ENCODE measurements around the gene MAPK8IP2.

DNA sequence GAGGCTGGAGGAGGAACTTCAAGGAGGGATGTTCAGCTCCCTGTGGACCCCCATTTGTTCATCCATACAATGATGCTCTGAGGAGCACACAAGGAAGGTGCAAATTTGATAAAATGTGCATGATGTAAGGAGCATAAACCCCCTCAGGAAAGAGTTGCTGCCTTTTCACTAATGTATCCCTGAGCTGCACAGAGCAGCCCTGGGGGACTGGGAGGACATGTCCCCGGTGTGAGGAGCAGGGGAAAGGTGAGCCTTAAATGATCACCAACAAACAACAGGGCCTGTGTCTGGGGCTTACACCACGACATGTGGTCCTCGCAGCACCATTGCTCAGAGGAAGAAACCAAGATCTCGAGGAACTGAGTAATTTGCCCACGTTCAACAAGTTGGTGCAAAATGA lies 3.5 kb upstream of the MAPK8IP2 start:
- TF ChIP-seq, protein P1, sequence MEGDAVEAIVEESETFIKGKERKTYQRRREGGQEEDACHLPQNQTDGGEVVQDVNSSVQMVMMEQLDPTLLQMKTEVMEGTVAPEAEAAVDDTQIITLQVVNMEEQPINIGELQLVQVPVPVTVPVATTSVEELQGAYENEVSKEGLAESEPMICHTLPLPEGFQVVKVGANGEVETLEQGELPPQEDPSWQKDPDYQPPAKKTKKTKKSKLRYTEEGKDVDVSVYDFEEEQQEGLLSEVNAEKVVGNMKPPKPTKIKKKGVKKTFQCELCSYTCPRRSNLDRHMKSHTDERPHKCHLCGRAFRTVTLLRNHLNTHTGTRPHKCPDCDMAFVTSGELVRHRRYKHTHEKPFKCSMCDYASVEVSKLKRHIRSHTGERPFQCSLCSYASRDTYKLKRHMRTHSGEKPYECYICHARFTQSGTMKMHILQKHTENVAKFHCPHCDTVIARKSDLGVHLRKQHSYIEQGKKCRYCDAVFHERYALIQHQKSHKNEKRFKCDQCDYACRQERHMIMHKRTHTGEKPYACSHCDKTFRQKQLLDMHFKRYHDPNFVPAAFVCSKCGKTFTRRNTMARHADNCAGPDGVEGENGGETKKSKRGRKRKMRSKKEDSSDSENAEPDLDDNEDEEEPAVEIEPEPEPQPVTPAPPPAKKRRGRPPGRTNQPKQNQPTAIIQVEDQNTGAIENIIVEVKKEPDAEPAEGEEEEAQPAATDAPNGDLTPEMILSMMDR (IDR thresholded peaks at IDR 0.05), result no peak
- no peak for TF ChIP-seq POLR2AphosphoS5 (IDR thresholded peaks at IDR 0.05; ENCODE audit: low read depth, low read length)
- no peak for TF ChIP-seq EP300 (IDR thresholded peaks at IDR 0.05; ENCODE audit: borderline replicate concordance in 1 of 2, low read depth in 1 of 2, low read length in 1 of 2)
- TF ChIP-seq SMC3 (IDR thresholded peaks at IDR 0.05; ENCODE audit: low read depth, low read length), result no peak
- TF ChIP-seq FOXM1 (IDR thresholded peaks at IDR 0.05; ENCODE audit: low read depth), result no peak
- TF ChIP-seq TCF12 (IDR thresholded peaks at IDR 0.05), result no peak
- no peak for TF ChIP-seq MEF2A (IDR thresholded peaks at IDR 0.05; ENCODE audit: borderline replicate concordance, low read depth)
- no peak for TF ChIP-seq TEAD4 (IDR thresholded peaks at IDR 0.05; ENCODE audit: borderline replicate concordance, insufficient read depth)
- no peak for TF ChIP-seq EZH2phosphoT487 (IDR thresholded peaks at IDR 0.05; ENCODE audit: borderline replicate concordance, low read depth)
- no peak for TF ChIP-seq SIN3A (IDR thresholded peaks at IDR 0.05; ENCODE audit: borderline replicate concordance, low read depth, low read length)
- TF ChIP-seq YY1 (IDR thresholded peaks at IDR 0.05; ENCODE audit: low read depth), result no peak
